Activated T-cell treated with anti-CD3 and anti-CD28 coated beads for 1 hour (primary cell): ENCODE data around the gene DCANP1.
"Not testable (repeated sequence)": the region's sequence is repeated elsewhere in the genome, so short reads cannot be mapped to it uniquely, and the experiment has no call there.

Experiments used
- DNase-seq: peaks from one replicate; pipeline ENCODE4 v3.0.0-alpha.2; 2020; ENCODE audit warnings: low read depth

The DCANP1 gene, protein sequence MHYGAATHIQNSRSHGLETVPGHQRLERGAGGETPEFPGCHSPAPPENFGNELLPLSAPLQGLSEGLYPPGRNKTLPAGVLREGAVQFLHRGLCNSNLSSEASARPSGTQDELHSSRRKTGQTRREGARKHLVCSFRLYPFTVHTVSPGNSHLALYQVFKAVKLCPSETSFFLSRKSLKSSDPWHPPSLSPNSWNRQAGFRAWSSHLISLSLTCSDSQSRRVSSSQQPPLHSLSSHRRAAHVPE

DNA sequence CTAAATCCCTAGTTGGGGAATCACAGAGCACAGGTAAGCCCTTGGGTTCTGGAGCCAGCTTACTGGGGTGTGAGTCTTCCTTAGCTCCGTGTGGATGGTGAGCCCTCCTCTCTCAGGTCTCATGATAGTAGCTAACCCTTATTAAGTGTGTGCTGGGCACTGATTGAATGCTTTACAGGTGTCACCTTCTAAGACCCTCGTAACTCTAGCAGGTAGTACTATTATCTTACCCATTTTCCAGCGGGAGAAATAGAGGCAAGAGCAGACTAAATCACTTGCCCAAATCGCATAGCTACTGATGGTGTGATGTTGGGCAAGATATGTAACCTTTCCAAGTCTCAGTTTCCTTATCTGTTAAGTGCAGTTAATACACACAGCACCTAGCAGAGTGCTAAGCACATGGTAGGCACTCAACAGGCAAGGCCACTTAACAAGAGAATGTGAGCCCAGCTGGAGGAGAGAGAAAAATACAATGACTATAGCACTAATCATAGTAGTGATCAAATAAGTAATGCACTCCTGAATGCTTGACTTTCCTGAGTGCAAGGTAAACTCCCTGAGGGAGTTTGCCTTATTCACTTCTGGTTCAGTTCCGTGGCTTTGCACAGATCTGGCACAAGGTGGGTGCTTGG, at the start of gene DCANP1:
Gene DCANP1 (minus strand): TSS at position 51 of the 632 bp plus-strand sequence. CDS start 240 bp downstream, outside the sequence.
- no peak for DNase-seq

GRCh38 chr5:135495531-135495930, 48.4 kb upstream of the DCANP1 start:
- not testable (repeated sequence) for DNase-seq

GRCh38 chr5:135494196-135494595, 47.0 kb upstream of the DCANP1 start:
- DNase-seq, result no peak

GRCh38 chr5:135493406-135494180, 46.4 kb upstream of the DCANP1 start:
- no peak for DNase-seq

DNA sequence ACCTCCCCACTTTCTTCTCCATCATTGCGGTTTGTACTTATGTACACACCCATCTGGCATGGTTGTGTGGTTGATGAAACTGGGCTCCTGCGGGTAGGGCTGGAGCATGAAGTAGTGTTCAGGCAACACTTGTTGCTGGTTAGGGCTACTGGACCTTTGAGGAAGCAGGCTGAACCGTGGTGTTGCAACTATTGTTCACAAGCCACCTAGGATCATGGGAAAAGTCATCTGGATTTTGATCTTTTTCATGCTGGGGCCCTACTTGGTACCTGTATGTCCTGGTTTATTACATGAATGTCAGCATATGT, 45.1 kb upstream of the DCANP1 start:
- DNase-seq, result no peak

GRCh38 chr5:135491552-135492318, 44.6 kb upstream of the DCANP1 start:
- DNase-seq, result no peak

DNA sequence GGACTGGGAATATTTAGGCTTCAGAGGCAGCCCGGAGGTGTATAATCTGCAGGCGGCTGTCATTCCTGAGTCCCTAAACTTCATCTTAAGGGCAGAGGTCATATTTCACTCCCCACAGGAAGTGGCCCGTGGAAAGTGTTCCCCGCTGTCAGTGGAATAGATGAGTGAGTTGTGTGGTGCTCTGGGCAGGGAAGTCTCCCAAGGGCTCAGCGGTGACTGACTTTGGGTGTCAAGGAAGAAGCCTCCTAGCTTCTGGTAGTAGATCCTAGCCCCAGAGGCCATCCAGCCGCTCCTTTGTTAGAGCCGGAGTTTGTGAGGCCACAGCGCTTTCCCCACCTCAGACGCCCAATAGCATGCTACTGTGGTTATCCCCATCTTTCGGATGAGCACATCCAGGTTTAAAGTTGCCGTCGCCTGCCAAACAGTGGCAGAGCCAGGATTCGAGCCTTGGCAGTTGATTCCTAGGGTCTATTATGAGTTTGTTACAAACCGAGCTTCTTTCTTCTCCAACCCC, 43.9 kb upstream of the DCANP1 start:
- no peak for DNase-seq

DNA sequence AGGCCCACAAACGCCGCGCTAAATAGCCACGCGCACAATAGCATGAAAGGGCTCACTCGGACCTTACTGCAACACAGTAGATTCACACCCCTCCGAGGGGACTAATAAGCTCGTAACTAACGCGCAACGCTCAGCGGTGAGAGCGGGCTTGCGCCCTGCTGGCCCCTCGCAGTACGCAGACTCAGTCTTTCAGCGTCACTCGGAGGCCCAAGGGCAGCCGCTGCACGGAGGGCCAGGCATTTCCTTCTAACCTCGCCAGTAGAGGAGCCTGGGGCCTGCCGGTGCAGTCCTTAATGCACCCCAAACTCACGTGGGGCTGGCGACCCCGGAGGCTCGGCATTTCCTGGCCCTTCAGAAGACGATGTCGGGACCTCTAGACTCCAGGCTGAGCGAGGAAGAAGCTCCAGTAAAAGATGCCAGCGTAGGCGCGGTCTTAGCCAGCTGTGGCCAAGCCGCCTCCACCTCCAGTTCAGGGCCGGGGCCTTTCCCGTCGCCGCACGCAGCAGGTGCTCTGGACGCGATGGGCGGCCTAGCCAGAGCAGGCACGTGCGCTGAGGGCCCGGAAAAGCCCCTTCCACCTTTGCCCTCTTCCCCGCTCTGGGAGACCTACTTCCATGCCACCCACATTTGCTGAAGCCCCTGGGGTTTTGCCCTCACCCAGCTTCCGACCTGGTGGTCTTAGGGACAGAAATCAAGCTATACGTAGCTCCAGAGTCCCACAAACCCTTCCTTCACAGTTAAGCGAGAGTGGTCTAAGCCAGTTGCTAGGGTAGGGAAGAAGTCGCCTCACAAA, 43.3 kb upstream of the DCANP1 start:
- DNase-seq, result no peak

- DNase-seq, result no peak
These were observed 42.5 kb upstream of the DCANP1 start for GRCh38 chr5:135489466-135490244.

DNA sequence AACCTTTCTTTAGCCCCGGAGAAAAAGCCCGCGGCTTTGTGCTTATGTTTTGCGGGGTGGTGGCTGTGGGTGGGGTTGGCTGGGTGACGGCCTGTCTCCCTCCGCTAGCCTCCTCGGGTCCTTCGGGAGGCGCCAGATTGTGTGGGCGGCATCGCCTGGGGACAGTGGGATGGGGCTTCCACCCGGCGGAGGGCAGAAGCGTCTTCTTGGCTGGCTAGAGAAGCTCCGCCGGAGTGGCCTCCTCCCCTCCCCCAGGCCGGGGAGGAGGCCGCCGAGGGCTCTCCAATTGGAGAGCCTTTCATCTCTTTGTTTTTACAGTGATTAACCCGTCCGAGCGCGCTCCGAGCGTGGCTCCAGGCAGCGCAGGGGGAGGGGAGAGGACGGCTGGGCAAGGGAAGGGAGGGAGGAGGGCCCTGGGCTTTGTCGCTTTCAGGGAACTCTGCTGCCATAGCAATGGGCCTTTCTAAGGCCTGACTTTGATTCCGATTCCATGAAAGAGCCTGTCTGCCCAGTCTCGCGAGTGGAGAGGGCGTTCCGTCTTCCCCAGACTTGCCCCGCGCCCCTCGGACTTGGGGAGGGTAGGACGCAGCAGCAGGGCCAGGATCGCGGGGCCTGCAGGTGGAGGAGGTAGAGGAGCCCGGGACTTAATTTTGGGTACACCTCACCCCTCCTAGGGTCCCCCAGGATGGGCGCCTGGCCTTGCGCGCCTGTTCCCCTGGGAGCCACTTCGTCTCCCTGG, 41.7 kb upstream of the DCANP1 start:
- no peak for DNase-seq

GRCh38 chr5:135487839-135488514, 40.8 kb upstream of the DCANP1 start:
- DNase-seq, result no peak

DNA sequence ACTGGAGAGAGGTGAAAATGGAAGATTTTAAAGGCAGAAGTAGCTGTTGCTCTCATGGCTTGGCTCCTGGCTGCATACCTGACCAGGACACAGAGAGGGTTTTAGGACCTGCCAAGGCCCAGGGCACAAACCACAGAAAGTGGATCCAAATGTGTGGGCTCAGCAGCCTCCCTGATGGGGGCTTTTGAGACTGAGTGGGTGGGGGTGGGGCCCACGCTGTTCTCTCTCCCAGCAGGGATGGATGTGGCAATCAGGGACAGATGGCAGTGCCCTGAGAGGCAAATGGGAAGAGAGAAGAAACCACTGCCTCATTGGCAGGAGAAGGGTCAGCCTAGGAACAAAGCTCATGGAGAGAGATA, 39.9 kb upstream of the DCANP1 start:
- DNase-seq, result no peak

DNA sequence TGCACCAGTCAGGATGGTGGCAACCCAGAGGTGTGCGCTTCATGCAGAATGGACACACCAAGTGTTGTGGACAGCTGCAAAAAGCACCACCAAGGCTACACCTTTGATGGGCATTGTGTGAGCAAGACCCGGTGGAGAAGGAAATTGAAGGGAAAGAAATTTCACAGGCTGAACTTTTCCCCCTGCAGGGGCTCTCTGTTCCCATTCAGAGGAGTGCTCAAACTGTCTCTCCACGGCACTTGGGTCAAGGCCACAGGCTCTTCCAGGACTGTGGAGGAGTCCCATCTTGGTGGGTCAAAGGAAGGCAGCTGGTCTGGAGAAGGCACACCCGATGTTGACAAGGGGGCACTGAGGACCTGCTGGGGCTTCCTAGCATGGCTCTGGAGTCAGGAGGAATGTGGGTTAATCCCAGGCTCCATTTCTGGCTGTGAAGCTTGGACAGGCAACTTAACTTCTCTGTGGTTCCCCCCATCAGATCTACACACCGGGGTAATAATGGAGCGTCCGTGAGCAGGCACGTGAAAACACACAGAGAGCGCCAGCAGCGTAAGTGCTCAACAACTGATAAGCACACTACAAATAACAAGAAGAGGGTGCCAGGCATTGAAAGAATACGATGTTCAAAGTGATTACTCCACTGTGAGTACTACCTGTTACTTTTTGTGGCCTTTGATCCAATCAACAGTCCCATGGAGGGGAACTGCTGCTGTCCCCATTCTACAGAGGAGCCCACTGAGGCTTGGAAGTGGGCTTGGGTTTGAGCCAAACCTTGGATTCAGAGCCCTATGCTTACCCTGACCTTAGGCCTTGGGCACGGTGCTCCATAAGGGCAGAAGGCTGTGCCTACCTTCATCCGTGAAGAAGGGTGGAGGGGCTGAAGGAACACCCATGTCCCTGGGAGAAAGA, 39.2 kb upstream of the DCANP1 start:
- DNase-seq, result no peak

GRCh38 chr5:135484674-135485086, 37.5 kb upstream of the DCANP1 start:
- DNase-seq, result no peak

DNA sequence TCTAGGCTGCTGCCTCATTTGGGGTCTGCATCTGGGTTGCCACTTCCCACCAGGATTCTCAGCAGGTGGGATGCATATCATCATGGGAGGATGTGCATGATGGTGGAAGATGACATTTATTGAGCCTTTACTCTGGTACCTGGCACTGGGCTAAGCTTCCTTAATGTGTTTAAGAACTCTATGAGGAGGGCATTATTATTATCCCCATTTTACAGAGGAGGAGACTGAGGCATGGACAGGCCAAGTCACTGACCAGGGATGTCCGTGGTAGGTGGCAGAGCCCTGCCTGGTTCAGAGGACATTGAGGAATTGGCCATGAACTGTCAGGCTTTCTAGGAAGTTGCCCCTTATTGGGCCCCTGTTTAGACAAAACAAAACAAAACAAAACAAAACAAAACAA, 36.1 kb upstream of the DCANP1 start:
- no peak for DNase-seq

DNA sequence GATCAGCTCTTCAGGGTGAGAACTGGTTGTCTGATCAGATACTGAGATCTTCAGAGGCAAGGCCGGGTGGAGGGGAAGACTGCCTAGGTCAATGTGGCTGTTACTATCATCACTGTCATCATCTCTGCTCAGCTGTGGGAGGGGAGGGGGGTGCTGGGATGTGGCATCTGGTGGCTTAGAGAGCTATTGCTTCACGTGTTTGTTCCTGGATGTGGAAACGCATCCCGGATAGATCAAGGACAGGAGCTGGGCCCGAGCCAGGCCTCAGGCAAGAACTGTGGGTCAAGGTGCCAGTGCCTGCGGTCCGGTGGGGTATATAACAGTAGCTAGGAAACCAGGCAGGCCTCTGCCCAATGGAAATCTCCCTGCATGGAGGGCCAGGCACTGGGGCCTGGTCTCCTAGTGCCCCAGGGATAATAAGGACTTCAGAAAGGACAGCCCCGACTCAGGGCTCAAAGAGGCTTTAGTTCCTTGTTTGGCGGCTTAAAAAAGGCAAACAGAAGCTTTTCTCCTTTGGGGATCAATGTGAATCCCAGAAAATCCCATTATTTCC, 35.3 kb upstream of the DCANP1 start:
- no peak for DNase-seq

DNA sequence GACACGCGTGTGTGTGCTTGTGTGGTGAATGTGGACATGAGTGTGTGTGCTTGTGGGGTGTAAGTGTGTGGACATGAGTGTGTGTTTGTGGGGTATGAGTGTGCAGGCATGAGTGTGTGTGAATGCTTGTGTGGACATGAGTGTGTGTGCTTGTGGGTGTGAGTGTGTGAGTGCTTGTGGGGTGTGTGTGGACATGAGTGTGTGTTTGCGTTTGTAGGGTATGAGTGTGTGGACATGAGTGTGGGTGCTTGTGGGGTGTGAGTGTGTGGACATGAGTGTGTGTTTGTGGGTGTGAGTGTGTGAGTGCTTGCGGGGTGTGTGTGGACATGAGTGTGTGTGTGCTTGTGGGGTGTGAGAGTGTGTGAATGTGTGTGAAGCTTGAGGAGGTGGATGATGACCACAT, 34.8 kb upstream of the DCANP1 start:
- DNase-seq, result no peak

- DNase-seq, result no peak
These were observed 34.2 kb upstream of the DCANP1 start for GRCh38 chr5:135481387-135481786.
